Effector memory CD8-positive, alpha-beta T cell (primary cell): ENCODE measurements around the gene MPZL1.

Experiments
- ATAC-seq: fragments of 150-1000 bp; cut with Tn5 transposase; replicated peaks from 2 replicates; pipeline ENCODE4 v1.10.0; 2021; ENCODE audit warnings: mild to moderate bottlenecking, moderate library complexity
- DNase-seq, 3 experiments: peaks; one replicate each; pipeline ENCODE4 v3.0.0; 2021
- H3K27ac Mint-ChIP-seq, 2 donors: one replicate each; pipeline ENCODE4 v1.8.0; 2022; ENCODE audit warnings: mild to moderate bottlenecking in 2 of 2, mixed read lengths in 2 of 2, moderate library complexity in 2 of 2
- H3K27me3 Mint-ChIP-seq, 2 donors: one replicate each; pipeline ENCODE4 v1.8.0; 2022; ENCODE audit warnings: mixed read lengths in 2 of 2
- H3K36me3 Mint-ChIP-seq: one replicate; pipeline ENCODE4 v1.8.0; 2022; ENCODE audit warnings: mild to moderate bottlenecking, moderate library complexity, mixed read lengths; ENCODE audit not compliant: insufficient read depth
- H3K4me1 Mint-ChIP-seq, 2 donors: one replicate each; pipeline ENCODE4 v1.8.0; 2022; ENCODE audit warnings: low read depth in 2 of 2, mixed read lengths in 2 of 2
- H3K4me3 Mint-ChIP-seq, 2 donors: one replicate each; pipeline ENCODE4 v1.8.0; 2022; ENCODE audit warnings: mild to moderate bottlenecking in 2 of 2, mixed read lengths in 2 of 2, moderate library complexity in 2 of 2
- H3K9me3 Mint-ChIP-seq, 2 donors: one replicate each; pipeline ENCODE4 v1.8.0; 2022; ENCODE audit warnings: mixed read lengths in 2 of 2

MPZL1 gene

GRCh38 chr1:167752219-167752985 lies 30.6 kb downstream of the MPZL1 start:
- no peak for DNase-seq
- Mint-ChIP-seq H3K27ac (peak overlapping the region in 1 of 2 donors; percentile 1), H3K4me3 (no peak overlapping the region), H3K27me3 (no peaks in the 10 kb centered on the region), H3K9me3 (no peaks in the 10 kb centered on the region), H3K4me1 (no peaks in the 10 kb centered on the region), H3K36me3 (no peaks in the 10 kb centered on the region)
- ATAC-seq = no peak

- DNase-seq (no peak), ATAC-seq (no peak)
- Mint-ChIP-seq H3K4me1 (no peaks in the 10 kb centered on the region), H3K36me3 (no peaks in the 10 kb centered on the region), H3K4me3 (no peak overlapping the region), H3K9me3 (no peaks in the 10 kb centered on the region), H3K27me3 (no peaks in the 10 kb centered on the region), H3K27ac (no peak overlapping the region)
Observed at GRCh38 chr1:167755654-167756053, 33.9 kb downstream of the MPZL1 start.

GRCh38 chr1:167756730-167757405 lies 35.1 kb downstream of the MPZL1 start:
- DNase-seq (no peak), ATAC-seq (no peak)
- Mint-ChIP-seq H3K36me3 (no peaks in the 10 kb centered on the region), H3K9me3 (no peaks in the 10 kb centered on the region), H3K4me1 (peaks cover 5 to 12% of the 10 kb centered on the region in 2 donors), H3K4me3 (no peak overlapping the region), H3K27me3 (no peaks in the 10 kb centered on the region), H3K27ac (no peak overlapping the region)

GRCh38 chr1:167757433-167758309 lies 35.9 kb downstream of the MPZL1 start:
- no peaks in the 10 kb centered on the region for H3K27me3 Mint-ChIP-seq
- H3K9me3 Mint-ChIP-seq = no peaks in the 10 kb centered on the region
- DNase-seq = no peak
- H3K4me1 Mint-ChIP-seq = peaks cover 7 to 17% of the 10 kb centered on the region in 2 donors
- H3K27ac Mint-ChIP-seq = no peak overlapping the region
- ATAC-seq = no peak
- H3K36me3 Mint-ChIP-seq = no peaks in the 10 kb centered on the region
- H3K4me3 Mint-ChIP-seq = no peak overlapping the region

GRCh38 chr1:167761400-167761799 lies 39.6 kb downstream of the MPZL1 start:
- H3K4me3 Mint-ChIP-seq = no peak overlapping the region
- DNase-seq (no peak), ATAC-seq (no peak)
- no peaks in the 10 kb centered on the region for H3K27me3 Mint-ChIP-seq
- H3K36me3 Mint-ChIP-seq = no peaks in the 10 kb centered on the region
- peaks cover 7 to 17% of the 10 kb centered on the region in 2 donors for H3K4me1 Mint-ChIP-seq
- H3K27ac Mint-ChIP-seq = peak overlapping the region in 1 of 2 donors; percentile 14
- H3K9me3 Mint-ChIP-seq = no peaks in the 10 kb centered on the region

GRCh38 chr1:167762061-167762746 lies 40.4 kb downstream of the MPZL1 start:
- no peak for DNase-seq
- Mint-ChIP-seq H3K4me1 (peaks cover 7 to 17% of the 10 kb centered on the region in 2 donors), H3K27ac (no peak overlapping the region), H3K27me3 (no peaks in the 10 kb centered on the region), H3K9me3 (no peaks in the 10 kb centered on the region), H3K36me3 (no peaks in the 10 kb centered on the region), H3K4me3 (no peak overlapping the region)
- peak; percentile 37 for ATAC-seq

GRCh38 chr1:167763525-167764220 lies 41.9 kb downstream of the MPZL1 start:
- DNase-seq = no peak
- ATAC-seq = no peak
- H3K9me3 Mint-ChIP-seq = no peaks in the 10 kb centered on the region

GRCh38 chr1:167764458-167765330 lies 42.9 kb downstream of the MPZL1 start:
- no peak for ATAC-seq
- Mint-ChIP-seq H3K9me3 (no peaks in the 10 kb centered on the region), H3K27me3 (no peaks in the 10 kb centered on the region)

More at GRCh38 chr1:167763525-167764220, 41.9 kb downstream of the MPZL1 start:
- no peak overlapping the region for H3K27ac Mint-ChIP-seq
- no peaks in the 10 kb centered on the region for H3K27me3 Mint-ChIP-seq
- H3K4me3 Mint-ChIP-seq = no peak overlapping the region
- no peaks in the 10 kb centered on the region for H3K36me3 Mint-ChIP-seq
- peaks cover 7 to 17% of the 10 kb centered on the region in 2 donors for H3K4me1 Mint-ChIP-seq

GRCh38 chr1:167765496-167765895 lies 43.7 kb downstream of the MPZL1 start:
- H3K27me3 Mint-ChIP-seq = no peaks in the 10 kb centered on the region
- no peak overlapping the region for H3K4me3 Mint-ChIP-seq
- H3K27ac Mint-ChIP-seq = no peak overlapping the region
- ATAC-seq (no peak), DNase-seq (no peak)
- no peaks in the 10 kb centered on the region for H3K9me3 Mint-ChIP-seq
- peaks cover 7 to 17% of the 10 kb centered on the region in 2 donors for H3K4me1 Mint-ChIP-seq
- no peaks in the 10 kb centered on the region for H3K36me3 Mint-ChIP-seq

More at GRCh38 chr1:167764458-167765330, 42.9 kb downstream of the MPZL1 start:
- no peaks in the 10 kb centered on the region for H3K36me3 Mint-ChIP-seq
- H3K4me3 Mint-ChIP-seq = no peak overlapping the region
- no peak overlapping the region for H3K27ac Mint-ChIP-seq
- H3K4me1 Mint-ChIP-seq = peaks cover 7 to 17% of the 10 kb centered on the region in 2 donors
- DNase-seq = no peak

- H3K9me3 Mint-ChIP-seq = no peaks in the 10 kb centered on the region
- H3K4me1 Mint-ChIP-seq = peaks cover 3 to 8% of the 10 kb centered on the region in 2 donors
- H3K4me3 Mint-ChIP-seq = no peak overlapping the region
- ATAC-seq (no peak), DNase-seq (no peak)
- no peak overlapping the region for H3K27ac Mint-ChIP-seq
- no peaks in the 10 kb centered on the region for H3K36me3 Mint-ChIP-seq
- no peaks in the 10 kb centered on the region for H3K27me3 Mint-ChIP-seq
Observed at GRCh38 chr1:167766538-167766937, 44.8 kb downstream of the MPZL1 start.

GRCh38 chr1:167767761-167768160 lies 46.0 kb downstream of the MPZL1 start:
- peak overlapping the region in 1 of 2 donors; percentile 5 for H3K27ac Mint-ChIP-seq
- no peaks in the 10 kb centered on the region for H3K9me3 Mint-ChIP-seq
- no peaks in the 10 kb centered on the region for H3K27me3 Mint-ChIP-seq
- DNase-seq (no peak), ATAC-seq (no peak)
- H3K4me3 Mint-ChIP-seq = no peak overlapping the region
- no peaks in the 10 kb centered on the region for H3K4me1 Mint-ChIP-seq
- no peaks in the 10 kb centered on the region for H3K36me3 Mint-ChIP-seq

GRCh38 chr1:167770127-167770526 lies 48.3 kb downstream of the MPZL1 start:
- no peaks in the 10 kb centered on the region for H3K9me3 Mint-ChIP-seq

More at GRCh38 chr1:167770127-167770526, 48.3 kb downstream of the MPZL1 start:
- Mint-ChIP-seq H3K4me3 (no peak overlapping the region), H3K36me3 (no peaks in the 10 kb centered on the region), H3K27ac (no peak overlapping the region), H3K4me1 (no peaks in the 10 kb centered on the region), H3K27me3 (no peaks in the 10 kb centered on the region)
- ATAC-seq (no peak), DNase-seq (no peak)
